ENCODE data around the gene SCARF1. TPM values are rescaled to one million over a fixed set of nuclear protein-coding genes. Genes with fewer than 3 reads are reported as not detected.

SCARF1 gene
- total RNA-seq, 4 donors from 2014 or later = 4.9 to 10.0 (median 9.1) TPM

GRCh38 chr17:1638624-1639300, 6.8 kb downstream of the SCARF1 start:
- no peak for TF ChIP-seq POLR2A (IDR thresholded peaks at IDR 0.05)
- TF ChIP-seq CTCF (IDR thresholded peaks at IDR 0.05) = no peak
- no peak for DNase-seq (ENCODE audit: low spot score in 2 of 2)
- WGBS, 2 donors = 73 to 78% methylated on average over 9 to 19 of the region's 19 CpGs
- intact Hi-C loops (cut with DNase I; ENCODE audit: low total_unique reads) = no loop called here
- H3K4me3 ChIP-seq (ENCODE audit: low read depth, poor library complexity, severe bottlenecking) = no peak overlapping the region

DNA sequence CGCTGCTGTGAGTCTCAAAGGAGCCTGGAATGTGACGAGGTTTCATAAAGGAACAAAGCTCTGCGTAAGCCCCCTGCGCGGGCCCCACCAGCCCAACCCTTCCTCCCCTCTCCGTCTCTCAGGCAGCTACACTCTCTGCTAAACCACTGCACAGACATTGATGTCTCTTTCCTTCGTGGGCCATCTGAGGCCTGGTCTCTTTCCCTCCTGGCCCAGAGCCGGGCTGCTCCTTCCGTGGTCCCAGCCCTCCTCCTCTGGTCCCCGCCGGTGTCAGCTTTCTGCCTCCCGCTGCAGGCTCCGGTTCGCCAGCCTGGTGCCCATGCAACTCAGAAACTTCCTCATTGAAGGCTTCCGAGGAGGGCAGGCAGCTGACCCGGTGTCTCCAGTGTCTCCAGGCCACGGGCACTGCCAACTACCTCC, 7.4 kb downstream of the SCARF1 start:
- H3K4me3 ChIP-seq (ENCODE audit: low read depth, poor library complexity, severe bottlenecking) = no peak overlapping the region
- intact Hi-C loops (cut with DNase I; ENCODE audit: low total_unique reads) = no loop called here
- no peak for TF ChIP-seq CTCF (IDR thresholded peaks at IDR 0.05)
- TF ChIP-seq POLR2A (IDR thresholded peaks at IDR 0.05) = no peak
- no peak for DNase-seq (ENCODE audit: low spot score in 2 of 2)
- WGBS, 2 donors = 79 to 80% methylated on average over 17 of the region's 17 CpGs

- TF ChIP-seq CTCF (IDR thresholded peaks at IDR 0.05) = no peak
- TF ChIP-seq POLR2A (IDR thresholded peaks at IDR 0.05) = no peak
- no peak overlapping the region for H3K4me3 ChIP-seq (ENCODE audit: low read depth, poor library complexity, severe bottlenecking)
- intact Hi-C loops (cut with DNase I; ENCODE audit: low total_unique reads) = no loop called here
- no peak for DNase-seq (ENCODE audit: low spot score in 2 of 2)
- 83 to 94% methylated on average over 14 to 15 of the region's 15 CpGs for WGBS, 2 donors
These were observed 8.7 kb downstream of the SCARF1 start for GRCh38 chr17:1636732-1637285.

DNA sequence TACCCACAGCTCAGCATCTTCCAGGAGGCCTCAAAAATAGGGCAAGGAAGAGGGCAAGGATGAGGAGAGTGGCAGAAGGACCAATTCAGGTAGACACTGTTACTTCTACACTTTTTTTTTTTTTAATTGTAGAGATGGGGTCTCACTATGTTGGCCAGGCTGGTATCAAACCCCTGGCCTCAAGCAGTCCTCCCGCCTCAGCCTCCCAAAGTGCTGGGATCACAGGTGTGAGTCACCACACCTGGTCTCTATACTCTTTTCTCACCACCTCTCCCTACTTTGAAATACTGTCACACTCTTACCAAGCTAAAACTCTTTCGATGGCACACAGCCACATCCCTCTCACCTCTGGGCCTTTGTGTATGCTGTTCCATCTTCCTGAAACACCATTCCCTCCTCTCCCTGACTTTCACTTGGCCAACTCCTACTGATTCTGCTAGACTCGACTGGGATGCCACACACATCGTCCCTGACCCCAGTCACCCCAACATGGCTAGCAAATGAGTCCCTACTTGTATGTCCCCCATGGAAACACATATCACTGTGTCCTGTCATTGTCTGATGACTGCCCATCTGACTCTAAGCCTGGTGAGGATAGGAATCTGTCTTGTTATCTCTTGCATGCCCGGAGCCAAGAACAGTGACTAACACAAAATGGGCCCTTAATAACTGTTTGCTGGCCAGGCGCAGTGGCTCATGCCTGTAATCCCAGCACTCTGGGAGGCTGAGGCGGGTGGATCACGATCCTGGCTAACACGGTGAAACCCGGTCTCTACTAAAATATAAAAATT, 9.7 kb downstream of the SCARF1 start:
- DNase-seq (ENCODE audit: low spot score in 2 of 2) = no peak
- TF ChIP-seq CTCF (IDR thresholded peaks at IDR 0.05) = no peak
- TF ChIP-seq POLR2A (IDR thresholded peaks at IDR 0.05) = no peak
- intact Hi-C loops (cut with DNase I; ENCODE audit: low total_unique reads) = no loop called here
- no peak overlapping the region for H3K4me3 ChIP-seq (ENCODE audit: low read depth, poor library complexity, severe bottlenecking)
- WGBS, 2 donors = 87 to 93% methylated on average over 10 of the region's 10 CpGs

GRCh38 chr17:1634841-1635650, 10.5 kb downstream of the SCARF1 start:
- no peak for TF ChIP-seq CTCF (IDR thresholded peaks at IDR 0.05)
- no peak for TF ChIP-seq POLR2A (IDR thresholded peaks at IDR 0.05)
- H3K4me3 ChIP-seq (ENCODE audit: low read depth, poor library complexity, severe bottlenecking) = no peak overlapping the region
- no peak for DNase-seq (ENCODE audit: low spot score in 2 of 2)
- 95 to 97% methylated on average over 44 to 45 of the region's 45 CpGs for WGBS, 2 donors
- intact Hi-C loops (cut with DNase I; ENCODE audit: low total_unique reads) = no loop called here
